ENCODE results near the gene AKAP17A. TPM values are rescaled to one million over a fixed set of nuclear protein-coding genes. Genes with fewer than 3 reads are reported as not detected.

The AKAP17A gene
- total RNA-seq, 4 donors from 2014 or later, result 56.7 to 82.6 (median 63.1) TPM

DNA sequence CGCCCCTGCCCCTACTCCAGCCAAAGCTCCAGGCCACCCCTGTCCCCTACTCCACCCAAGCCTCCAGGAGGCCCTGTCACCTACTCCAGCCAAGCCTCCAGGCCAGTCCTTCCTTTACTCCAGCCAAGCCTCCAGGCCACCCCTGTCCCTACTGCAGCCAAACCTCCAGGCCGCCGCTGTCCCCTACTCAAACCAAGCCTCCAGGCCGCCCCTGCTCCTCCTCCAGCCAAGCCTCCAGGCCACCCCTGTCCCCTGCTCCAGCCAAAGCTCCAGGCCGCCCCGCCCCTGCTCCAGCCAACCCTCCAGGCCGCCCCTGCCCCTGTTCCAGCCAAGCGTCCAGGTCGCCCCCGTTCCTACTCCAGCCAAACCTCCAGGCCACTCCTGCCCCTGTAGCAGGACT lies 18.4 kb downstream of the AKAP17A start:
- Histone ChIP-seq H3K9me3 (no peaks in the 10 kb centered on the region), H3K36me3 (no peaks in the 10 kb centered on the region), H3K4me3 (replicated peaks in 1 of 3) (no peak overlapping the region), H3K27ac (no peak overlapping the region), H3K4me1 (no peaks in the 10 kb centered on the region), H3K27me3 (no peaks in the 10 kb centered on the region)
- DNase-seq, result no peak
- intact Hi-C loops (cut with DNase I), result no loop called here
- WGBS, 2 donors, result 71 to 82% methylated on average over 9 to 10 of the region's 10 CpGs
- no peak for TF ChIP-seq POLR2A (IDR thresholded peaks at IDR 0.05)
- TF ChIP-seq, protein P1, sequence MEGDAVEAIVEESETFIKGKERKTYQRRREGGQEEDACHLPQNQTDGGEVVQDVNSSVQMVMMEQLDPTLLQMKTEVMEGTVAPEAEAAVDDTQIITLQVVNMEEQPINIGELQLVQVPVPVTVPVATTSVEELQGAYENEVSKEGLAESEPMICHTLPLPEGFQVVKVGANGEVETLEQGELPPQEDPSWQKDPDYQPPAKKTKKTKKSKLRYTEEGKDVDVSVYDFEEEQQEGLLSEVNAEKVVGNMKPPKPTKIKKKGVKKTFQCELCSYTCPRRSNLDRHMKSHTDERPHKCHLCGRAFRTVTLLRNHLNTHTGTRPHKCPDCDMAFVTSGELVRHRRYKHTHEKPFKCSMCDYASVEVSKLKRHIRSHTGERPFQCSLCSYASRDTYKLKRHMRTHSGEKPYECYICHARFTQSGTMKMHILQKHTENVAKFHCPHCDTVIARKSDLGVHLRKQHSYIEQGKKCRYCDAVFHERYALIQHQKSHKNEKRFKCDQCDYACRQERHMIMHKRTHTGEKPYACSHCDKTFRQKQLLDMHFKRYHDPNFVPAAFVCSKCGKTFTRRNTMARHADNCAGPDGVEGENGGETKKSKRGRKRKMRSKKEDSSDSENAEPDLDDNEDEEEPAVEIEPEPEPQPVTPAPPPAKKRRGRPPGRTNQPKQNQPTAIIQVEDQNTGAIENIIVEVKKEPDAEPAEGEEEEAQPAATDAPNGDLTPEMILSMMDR (IDR thresholded peaks at IDR 0.05), result no peak

DNA sequence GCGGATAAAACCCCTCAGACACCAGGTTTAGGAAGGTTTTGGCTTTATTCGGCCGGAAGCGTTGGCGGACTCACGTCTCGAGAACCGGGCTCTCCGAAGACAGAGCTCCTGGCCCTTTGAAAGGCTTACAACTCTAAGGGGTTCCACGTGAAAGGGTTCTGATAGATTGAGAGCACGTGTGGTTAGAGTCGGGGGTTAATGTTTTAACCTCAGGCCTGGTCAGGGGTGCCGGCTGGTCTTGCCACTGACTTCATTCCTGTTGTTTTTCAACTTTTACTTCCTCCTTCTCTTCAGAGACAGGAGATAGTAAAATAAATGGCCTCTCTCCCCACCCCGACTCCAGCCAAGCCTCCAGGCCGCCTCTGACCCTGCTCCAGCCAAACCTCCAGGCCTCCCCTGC lies 18.8 kb downstream of the AKAP17A start:
- intact Hi-C loops (cut with DNase I), result no loop called here
- TF ChIP-seq POLR2A (IDR thresholded peaks at IDR 0.05), result no peak
- TF ChIP-seq, protein P1 (IDR thresholded peaks at IDR 0.05), result no peak
- DNase-seq, result no peak
- H3K4me3 ChIP-seq (replicated peaks in 1 of 3), result no peak overlapping the region
- no peaks in the 10 kb centered on the region for H3K4me1 ChIP-seq
- H3K9me3 ChIP-seq, result no peaks in the 10 kb centered on the region
- no peaks in the 10 kb centered on the region for H3K36me3 ChIP-seq
- no peak overlapping the region for H3K27ac ChIP-seq
- H3K27me3 ChIP-seq, result no peaks in the 10 kb centered on the region
- 63 to 80% methylated on average over 15 of the region's 15 CpGs for WGBS, 2 donors

DNA sequence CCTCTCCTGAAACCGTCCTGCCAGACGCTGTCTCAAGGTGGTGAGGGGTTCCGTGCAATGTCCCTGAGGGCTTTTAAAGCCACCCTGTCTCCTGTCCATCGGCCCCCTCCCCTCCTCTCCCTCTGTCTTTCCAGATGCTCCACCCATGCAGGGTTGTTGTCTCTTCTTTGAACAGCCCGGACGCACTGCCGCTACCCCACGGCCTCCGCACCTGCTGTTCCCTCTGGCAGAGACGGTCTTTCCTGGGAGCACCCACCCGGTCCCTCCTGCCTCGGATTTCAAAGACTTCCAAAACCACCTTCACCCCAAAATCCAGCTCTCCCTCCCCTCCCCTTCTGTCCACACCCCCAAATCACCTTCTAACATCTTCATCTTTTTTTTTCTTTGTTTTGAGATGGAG lies 19.3 kb downstream of the AKAP17A start:
- 82 to 89% methylated on average over 12 of the region's 12 CpGs for WGBS, 2 donors

DNA sequence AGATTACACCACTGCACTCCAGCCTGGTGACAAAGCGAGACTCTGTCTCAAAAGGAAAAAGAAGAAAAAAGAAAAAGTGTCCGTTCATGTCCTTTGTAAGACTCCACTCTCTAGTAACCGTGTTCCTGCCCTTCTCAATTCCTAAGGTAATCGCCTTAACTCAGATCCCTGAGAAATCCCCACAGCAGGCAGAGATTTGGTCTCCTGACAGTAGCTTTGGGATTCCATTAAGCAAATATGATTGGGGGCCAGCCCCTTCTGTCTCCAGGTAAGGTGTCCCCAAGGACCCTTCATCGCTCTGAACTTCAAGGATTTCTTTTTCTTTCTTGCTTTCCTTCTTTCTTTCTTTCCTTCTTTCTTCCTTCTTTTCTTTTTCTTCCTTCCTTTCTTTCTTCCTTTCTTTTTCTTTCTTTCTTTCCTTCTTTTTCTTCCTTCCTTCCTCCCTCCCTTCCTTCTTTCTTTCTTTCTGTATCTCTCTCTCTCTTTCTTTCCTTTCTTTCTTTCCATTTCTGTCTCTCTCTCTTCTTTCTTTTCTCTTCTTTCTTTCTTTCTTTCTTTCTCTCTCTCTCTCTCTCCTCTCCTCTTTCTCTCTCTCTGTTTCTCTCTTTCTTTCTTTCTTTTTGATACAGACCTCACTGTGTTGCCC lies 21.4 kb downstream of the AKAP17A start:
- intact Hi-C loops (cut with DNase I), result no loop called here
- TF ChIP-seq, protein P1 (IDR thresholded peaks at IDR 0.05), result no peak
- no peak for TF ChIP-seq POLR2A (IDR thresholded peaks at IDR 0.05)
- H3K27me3 ChIP-seq, result no peaks in the 10 kb centered on the region
- no peak overlapping the region for H3K4me3 ChIP-seq (replicated peaks in 1 of 3)
- no peak overlapping the region for H3K27ac ChIP-seq
- H3K36me3 ChIP-seq, result no peaks in the 10 kb centered on the region
- no peaks in the 10 kb centered on the region for H3K4me1 ChIP-seq
- DNase-seq, result no peak
- no peaks in the 10 kb centered on the region for H3K9me3 ChIP-seq
- WGBS, 2 donors, result 77 to 80% methylated on average over 5 of the region's 5 CpGs

More for the DNA sequence above, 19.3 kb downstream of the AKAP17A start:
- intact Hi-C loops (cut with DNase I), result no loop called here
- TF ChIP-seq POLR2A (IDR thresholded peaks at IDR 0.05), result no peak
- TF ChIP-seq, protein P1 (IDR thresholded peaks at IDR 0.05), result no peak
- H3K4me3 ChIP-seq (replicated peaks in 1 of 3), result no peak overlapping the region
- no peak overlapping the region for H3K27ac ChIP-seq
- H3K36me3 ChIP-seq, result no peaks in the 10 kb centered on the region
- H3K9me3 ChIP-seq, result no peaks in the 10 kb centered on the region
- H3K27me3 ChIP-seq, result no peaks in the 10 kb centered on the region
- no peak for DNase-seq
- H3K4me1 ChIP-seq, result no peaks in the 10 kb centered on the region

DNA sequence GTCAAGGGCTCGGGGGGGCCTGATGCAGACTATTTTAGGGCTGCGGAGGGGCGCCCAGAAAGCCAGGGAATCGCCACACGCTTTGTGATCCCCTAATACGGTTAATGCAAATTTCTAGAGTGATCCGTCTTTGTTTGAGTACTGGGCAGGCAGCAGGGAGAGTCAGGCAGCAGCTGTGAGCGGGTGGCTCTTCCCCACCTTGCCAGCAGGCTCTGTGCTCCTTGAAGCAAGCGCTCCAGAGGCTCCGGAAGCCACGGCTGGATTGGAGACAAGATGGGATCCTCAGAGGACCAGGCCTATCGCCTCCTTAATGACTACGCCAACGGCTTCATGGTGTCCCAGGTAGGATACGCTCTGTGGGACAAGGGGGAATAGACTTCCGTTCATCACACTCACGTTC lies 23.5 kb downstream of the AKAP17A start, which contains the start of gene ASMT:
Gene ASMT (plus strand): TSS at position 133 of the 400 bp plus-strand sequence. CDS start 141 bp downstream, at position 274.
- Histone ChIP-seq H3K4me1 (no peaks in the 10 kb centered on the region), H3K9me3 (no peaks in the 10 kb centered on the region), H3K36me3 (no peaks in the 10 kb centered on the region), H3K27me3 (no peaks in the 10 kb centered on the region), H3K4me3 (replicated peaks in 1 of 3) (no peak within 1 kb of the TSS), H3K27ac (no peak within 1 kb of the TSS)
- intact Hi-C loops (cut with DNase I), result no loop called here
- TF ChIP-seq POLR2A (IDR thresholded peaks at IDR 0.05), result no peak
- TF ChIP-seq, protein P1 (IDR thresholded peaks at IDR 0.05), result no peak
- 77 to 81% methylated on average over 16 to 17 of the region's 17 CpGs for WGBS, 2 donors
- no peak for DNase-seq

Measured in thyroid gland (tissue), 4 donors.